SK-N-SH (cell line): Measurements from ENCODE around the gene MMAB.

Experiments
- EP300 ChIP-seq, 2 experiments: IDR thresholded peaks; 2 replicates each; pipeline versions ENCODE4 v1.4.0 to v1.6.1; 2012; ENCODE audit warnings: borderline replicate concordance in 1 of 2, low read depth in 1 of 2, low read length in 1 of 2
- EZH2phosphoT487 ChIP-seq: fragments of 200-600 bp; sonication (generic); IDR thresholded peaks from 2 replicates; pipeline ENCODE4 v1.6.1; 2017; ENCODE audit warnings: low read depth, mixed run types, mild to moderate bottlenecking, antibody characterized with exemption, moderate library complexity, borderline replicate concordance
- FOXM1 ChIP-seq: IDR thresholded peaks from 2 replicates; pipeline ENCODE4 v1.4.0; 2012; ENCODE audit warnings: low read depth, mild to moderate bottlenecking
- POLR2AphosphoS5 ChIP-seq: IDR thresholded peaks from 2 replicates; pipeline ENCODE4 v1.6.1; 2012; ENCODE audit warnings: low read depth, low read length
- RAD21 ChIP-seq: IDR thresholded peaks from 2 replicates; pipeline ENCODE4 v1.6.1; 2012; ENCODE audit warnings: mild to moderate bottlenecking, low read length
- RCOR1 ChIP-seq: fragments of 150-350 bp; IDR thresholded peaks from 2 replicates; pipeline ENCODE4 v1.6.1; 2017; ENCODE audit warnings: antibody characterized with exemption, low read length
- RFX5 ChIP-seq: IDR thresholded peaks from 2 replicates; pipeline ENCODE4 v1.6.1; 2012; ENCODE audit warnings: mild to moderate bottlenecking, improper control_type of control experiment, low read length
- RXRA ChIP-seq: IDR thresholded peaks from 2 replicates; pipeline ENCODE4 v1.4.0; 2012; ENCODE audit warnings: low read depth, mild to moderate bottlenecking, borderline replicate concordance
- SIN3A ChIP-seq: IDR thresholded peaks from 2 replicates; pipeline ENCODE4 v1.6.1; 2012; ENCODE audit warnings: low read depth, mild to moderate bottlenecking, low read length, moderate library complexity, borderline replicate concordance
- TAF1 ChIP-seq: IDR thresholded peaks from 2 replicates; pipeline ENCODE4 v1.6.1; 2012; ENCODE audit warnings: low read depth, mild to moderate bottlenecking, low read length, moderate library complexity, borderline replicate concordance
- TCF12 ChIP-seq: IDR thresholded peaks from 2 replicates; pipeline ENCODE4 v1.4.0; 2012
- TF ChIP-seq, protein P1 (sequence below): fragments of 200-600 bp; sonication (generic); IDR thresholded peaks from 2 replicates; pipeline ENCODE4 v1.6.1; 2017; ENCODE audit warnings: antibody characterized with exemption, mild to moderate bottlenecking, moderate library complexity
- TF ChIP-seq, protein P2 (sequence below): IDR thresholded peaks from 2 replicates; pipeline ENCODE4 v1.6.1; 2012; ENCODE audit warnings: mild to moderate bottlenecking, low read depth, low read length, moderate library complexity

DNA sequence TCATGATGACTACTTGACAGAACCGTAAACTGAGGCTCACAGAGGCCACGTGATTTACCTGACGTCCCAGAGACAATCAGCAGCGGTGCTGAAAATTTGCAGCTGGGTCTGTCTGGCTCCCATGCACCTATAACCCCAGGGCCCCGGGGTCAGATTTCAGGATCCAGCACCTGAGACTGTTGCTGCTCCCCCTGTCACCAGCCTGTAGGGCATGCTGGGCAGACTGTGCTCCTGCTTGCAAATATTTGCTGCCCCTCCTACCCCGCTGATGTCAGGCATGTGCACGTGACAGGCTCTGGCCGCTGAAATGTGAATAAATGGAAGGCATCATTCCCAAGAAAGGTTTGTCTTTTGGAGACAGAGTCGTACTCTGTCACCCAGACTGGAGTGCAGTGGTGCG is 6.0 kb downstream of the MMAB start:
- TF ChIP-seq, protein P1, sequence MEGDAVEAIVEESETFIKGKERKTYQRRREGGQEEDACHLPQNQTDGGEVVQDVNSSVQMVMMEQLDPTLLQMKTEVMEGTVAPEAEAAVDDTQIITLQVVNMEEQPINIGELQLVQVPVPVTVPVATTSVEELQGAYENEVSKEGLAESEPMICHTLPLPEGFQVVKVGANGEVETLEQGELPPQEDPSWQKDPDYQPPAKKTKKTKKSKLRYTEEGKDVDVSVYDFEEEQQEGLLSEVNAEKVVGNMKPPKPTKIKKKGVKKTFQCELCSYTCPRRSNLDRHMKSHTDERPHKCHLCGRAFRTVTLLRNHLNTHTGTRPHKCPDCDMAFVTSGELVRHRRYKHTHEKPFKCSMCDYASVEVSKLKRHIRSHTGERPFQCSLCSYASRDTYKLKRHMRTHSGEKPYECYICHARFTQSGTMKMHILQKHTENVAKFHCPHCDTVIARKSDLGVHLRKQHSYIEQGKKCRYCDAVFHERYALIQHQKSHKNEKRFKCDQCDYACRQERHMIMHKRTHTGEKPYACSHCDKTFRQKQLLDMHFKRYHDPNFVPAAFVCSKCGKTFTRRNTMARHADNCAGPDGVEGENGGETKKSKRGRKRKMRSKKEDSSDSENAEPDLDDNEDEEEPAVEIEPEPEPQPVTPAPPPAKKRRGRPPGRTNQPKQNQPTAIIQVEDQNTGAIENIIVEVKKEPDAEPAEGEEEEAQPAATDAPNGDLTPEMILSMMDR = no peak
- TF ChIP-seq POLR2AphosphoS5 (no peak), TCF12 (no peak), SIN3A (no peak), RCOR1 (no peak), FOXM1 (no peak), TAF1 (no peak), RXRA (no peak), RFX5 (no peak), RAD21 (no peak), EP300 (IDR thresholded peaks at IDR 0.05; ENCODE audit: borderline replicate concordance in 1 of 2, low read depth in 1 of 2, low read length in 1 of 2) (no peak), EZH2phosphoT487 (no peak)
- TF ChIP-seq, protein P2, sequence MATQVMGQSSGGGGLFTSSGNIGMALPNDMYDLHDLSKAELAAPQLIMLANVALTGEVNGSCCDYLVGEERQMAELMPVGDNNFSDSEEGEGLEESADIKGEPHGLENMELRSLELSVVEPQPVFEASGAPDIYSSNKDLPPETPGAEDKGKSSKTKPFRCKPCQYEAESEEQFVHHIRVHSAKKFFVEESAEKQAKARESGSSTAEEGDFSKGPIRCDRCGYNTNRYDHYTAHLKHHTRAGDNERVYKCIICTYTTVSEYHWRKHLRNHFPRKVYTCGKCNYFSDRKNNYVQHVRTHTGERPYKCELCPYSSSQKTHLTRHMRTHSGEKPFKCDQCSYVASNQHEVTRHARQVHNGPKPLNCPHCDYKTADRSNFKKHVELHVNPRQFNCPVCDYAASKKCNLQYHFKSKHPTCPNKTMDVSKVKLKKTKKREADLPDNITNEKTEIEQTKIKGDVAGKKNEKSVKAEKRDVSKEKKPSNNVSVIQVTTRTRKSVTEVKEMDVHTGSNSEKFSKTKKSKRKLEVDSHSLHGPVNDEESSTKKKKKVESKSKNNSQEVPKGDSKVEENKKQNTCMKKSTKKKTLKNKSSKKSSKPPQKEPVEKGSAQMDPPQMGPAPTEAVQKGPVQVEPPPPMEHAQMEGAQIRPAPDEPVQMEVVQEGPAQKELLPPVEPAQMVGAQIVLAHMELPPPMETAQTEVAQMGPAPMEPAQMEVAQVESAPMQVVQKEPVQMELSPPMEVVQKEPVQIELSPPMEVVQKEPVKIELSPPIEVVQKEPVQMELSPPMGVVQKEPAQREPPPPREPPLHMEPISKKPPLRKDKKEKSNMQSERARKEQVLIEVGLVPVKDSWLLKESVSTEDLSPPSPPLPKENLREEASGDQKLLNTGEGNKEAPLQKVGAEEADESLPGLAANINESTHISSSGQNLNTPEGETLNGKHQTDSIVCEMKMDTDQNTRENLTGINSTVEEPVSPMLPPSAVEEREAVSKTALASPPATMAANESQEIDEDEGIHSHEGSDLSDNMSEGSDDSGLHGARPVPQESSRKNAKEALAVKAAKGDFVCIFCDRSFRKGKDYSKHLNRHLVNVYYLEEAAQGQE = no peak
